Common myeloid progenitor, CD34-positive (primary cell): ENCODE data around the gene FHL2.

Source experiments
- CTCF ChIA-PET: fragments of 350-600 bp; sonication (Branson Sonifier 250); formaldehyde crosslinking; loops from one replicate; lab custom pipeline; 2021; ENCODE audit warnings: antibody characterized with exemption; lab: Charles Lee
- POLR2A ChIA-PET: fragments of 350-600 bp; sonication (Branson Sonifier 250); formaldehyde crosslinking; loops from one replicate; lab custom pipeline; 2021; ENCODE audit warnings: antibody characterized with exemption; lab: Charles Lee
- DNase-seq, 3 donors: peaks; one replicate each; pipeline versions ENCODE4 v3.0.0 to v3.0.0-alpha.2; 2013
- H3K27ac ChIP-seq, 2 experiments: 1 replicate in 1 of 2; 2 replicates in 1 of 2; pipeline ENCODE4 v1.7.0; 2013; ENCODE audit warnings: inconsistent platforms in 2 of 2, low read length in 2 of 2, mild to moderate bottlenecking in 2 of 2, low read depth in 1 of 2, moderate library complexity in 1 of 2; ENCODE audit not compliant: severe bottlenecking in 2 of 2, insufficient read depth in 1 of 2, poor library complexity in 1 of 2
- H3K27me3 ChIP-seq, 5 experiments: replicated peaks in 2 of 5; 1 replicate in 3 of 5; 2 replicates in 2 of 5; pipeline versions ENCODE4 v1.6.1 to v1.7.0; 2013; ENCODE audit warnings: low read length in 4 of 5, mild to moderate bottlenecking in 2 of 5, moderate library complexity in 2 of 5, inconsistent platforms in 1 of 5; ENCODE audit not compliant: insufficient read depth in 5 of 5, control insufficient read depth in 4 of 5
- H3K36me3 ChIP-seq, 4 experiments: 1 replicate in 2 of 4; 2 replicates in 2 of 4; pipeline versions ENCODE4 v1.6.1 to v1.7.0; 2013; ENCODE audit warnings: low read length in 3 of 4, control low read depth in 1 of 4, mild to moderate bottlenecking in 1 of 4; ENCODE audit not compliant: control insufficient read depth in 4 of 4, insufficient read depth in 4 of 4
- H3K4me1 ChIP-seq, 4 experiments: 1 replicate in 3 of 4; 2 replicates in 1 of 4; pipeline versions ENCODE4 v1.6.1 to v1.7.1; 2013; ENCODE audit warnings: low read length in 3 of 4, mild to moderate bottlenecking in 3 of 4, control low read depth in 1 of 4, inconsistent platforms in 1 of 4, moderate library complexity in 1 of 4; ENCODE audit not compliant: control insufficient read depth in 4 of 4, insufficient read depth in 4 of 4; ENCODE audit errors: control extremely low read depth in 1 of 4
- H3K4me3 ChIP-seq, 7 experiments: 1 replicate in 4 of 7; 2 replicates in 3 of 7; pipeline versions ENCODE4 v1.5.1 to v1.7.0; 2013; ENCODE audit warnings: mild to moderate bottlenecking in 7 of 7, low read length in 6 of 7, moderate library complexity in 6 of 7, inconsistent platforms in 2 of 7, low read depth in 2 of 7, control low read depth in 1 of 7; ENCODE audit not compliant: insufficient read depth in 4 of 7, control insufficient read depth in 1 of 7; ENCODE audit errors: extremely low read depth in 1 of 7
- H3K9me3 ChIP-seq, 5 experiments: 1 replicate in 4 of 5; 2 replicates in 1 of 5; pipeline versions ENCODE4 v1.6.1 to v1.7.1; 2013; ENCODE audit warnings: low read length in 4 of 5, mild to moderate bottlenecking in 2 of 5, inconsistent platforms in 1 of 5, low read depth in 1 of 5, moderate library complexity in 1 of 5; ENCODE audit not compliant: control insufficient read depth in 4 of 5, insufficient read depth in 2 of 5; ENCODE audit errors: control extremely low read depth in 1 of 5
- WGBS: methylation state at CpG from one replicate; pipeline ENCODE4 v1.1.5; 2013; ENCODE audit not compliant: insufficient coverage; 5-methylcytosine and 5-hydroxymethylcytosine counted together

The FHL2 gene

GRCh38 chr2:105369777-105370690 is 28.8 kb downstream of the FHL2 start:
- ChIA-PET CTCF (interaction anchor here (0.6 to 8.4 kb wide), 21 partner anchors 20 to 177 kb away, joined by 3 to 149 read pairs (median 4); partner anchors contain the start of gene FHL2), POLR2A (no interaction called here)
- Histone ChIP-seq H3K4me1 (peaks cover 0 to 6% (median 0%) of the 10 kb centered on the region in 4 experiments), H3K36me3 (peaks cover 0 to 30% (median 12%) of the 10 kb centered on the region in 4 experiments), H3K4me3 (no peak overlapping the region), H3K27ac (no peak overlapping the region), H3K27me3 (no peaks in the 10 kb centered on the region), H3K9me3 (no peaks in the 10 kb centered on the region)
- whole genome bisulfite sequencing, result 49% methylated on average over 26 of the region's 30 CpGs
- peak; percentile 88 to 95 (median 93) for DNase-seq

DNA sequence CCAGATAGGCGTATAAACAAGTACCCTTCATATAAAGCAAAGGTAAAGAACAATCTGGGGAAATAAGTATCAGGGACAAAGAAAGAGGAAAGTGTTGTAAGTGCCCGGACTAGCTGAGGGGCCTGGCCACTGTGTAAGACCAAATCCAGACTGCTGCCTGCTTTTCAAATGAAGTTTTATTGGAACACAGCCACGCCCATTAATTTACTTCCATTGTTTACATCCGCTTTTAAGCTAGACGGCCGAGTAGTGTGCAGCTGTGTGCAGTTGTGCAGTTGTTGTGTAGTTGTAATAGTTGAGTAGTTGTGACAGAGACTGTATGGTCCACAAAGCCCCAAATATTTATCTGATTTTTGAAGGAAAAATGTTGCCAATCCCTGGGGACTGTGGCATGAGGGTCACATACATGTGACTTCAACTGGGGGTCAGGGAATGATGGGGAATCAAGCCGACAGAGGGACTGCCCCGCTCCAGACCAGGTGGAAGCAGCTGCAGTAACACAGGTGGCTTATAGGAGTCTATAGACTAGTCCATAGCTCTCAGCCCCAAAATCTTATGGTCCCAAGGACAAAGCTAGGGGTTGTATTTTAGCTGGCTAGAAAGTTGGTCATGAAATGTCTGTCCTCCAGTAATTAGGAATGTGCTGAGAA is 30.0 kb downstream of the FHL2 start:
- POLR2A ChIA-PET, result no interaction called here
- no peak for DNase-seq
- Histone ChIP-seq H3K4me1 (peaks cover 0 to 6% (median under 1%) of the 10 kb centered on the region in 4 experiments), H3K27me3 (no peaks in the 10 kb centered on the region), H3K27ac (no peak overlapping the region), H3K9me3 (no peaks in the 10 kb centered on the region), H3K36me3 (peaks cover 0 to 25% (median 13%) of the 10 kb centered on the region in 4 experiments), H3K4me3 (no peak overlapping the region)
- CTCF ChIA-PET, result interaction anchor here (0.8 to 8.4 kb wide), 20 partner anchors 9 to 178 kb away, joined by 3 to 149 read pairs (median 4); partner anchors contain the start of gene FHL2
- WGBS, result 100% methylated on average over 5 of the region's 8 CpGs

DNA sequence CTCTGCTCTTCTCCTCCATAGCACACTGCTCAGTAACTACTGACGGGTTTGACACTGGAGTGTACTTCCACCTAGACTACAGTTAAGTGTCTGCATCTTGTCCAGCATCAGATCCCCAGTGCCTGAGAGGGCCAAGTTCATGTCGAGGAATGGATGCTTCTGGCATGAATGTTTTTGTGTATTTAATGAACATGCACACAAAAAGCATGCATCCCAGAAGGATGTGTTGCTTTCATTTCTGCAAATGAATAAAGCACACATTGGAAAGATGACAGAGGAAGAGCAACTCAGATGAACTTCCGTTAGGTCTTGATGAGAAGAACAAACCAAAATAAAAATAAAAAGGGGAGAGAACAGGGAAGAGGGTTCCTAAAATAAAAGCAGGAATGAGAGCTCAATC is 33.6 kb downstream of the FHL2 start:
- ChIA-PET CTCF (interaction anchor here (0.6 to 8.4 kb wide), 5 partner anchors 17 to 417 kb away, joined by 4 to 149 read pairs (median 5); no protein-coding TSS in a partner anchor), POLR2A (no interaction called here)
- 93% methylated on average over 2 of the region's 3 CpGs for WGBS
- Histone ChIP-seq H3K4me1 (peaks cover 10 to 39% (median 31%) of the 10 kb centered on the region in 4 experiments), H3K9me3 (no peaks in the 10 kb centered on the region), H3K4me3 (no peak overlapping the region), H3K27ac (no peak overlapping the region), H3K36me3 (peaks cover 2 to 14% (median 9%) of the 10 kb centered on the region in 4 experiments), H3K27me3 (no peaks in the 10 kb centered on the region)
- no peak for DNase-seq

DNA sequence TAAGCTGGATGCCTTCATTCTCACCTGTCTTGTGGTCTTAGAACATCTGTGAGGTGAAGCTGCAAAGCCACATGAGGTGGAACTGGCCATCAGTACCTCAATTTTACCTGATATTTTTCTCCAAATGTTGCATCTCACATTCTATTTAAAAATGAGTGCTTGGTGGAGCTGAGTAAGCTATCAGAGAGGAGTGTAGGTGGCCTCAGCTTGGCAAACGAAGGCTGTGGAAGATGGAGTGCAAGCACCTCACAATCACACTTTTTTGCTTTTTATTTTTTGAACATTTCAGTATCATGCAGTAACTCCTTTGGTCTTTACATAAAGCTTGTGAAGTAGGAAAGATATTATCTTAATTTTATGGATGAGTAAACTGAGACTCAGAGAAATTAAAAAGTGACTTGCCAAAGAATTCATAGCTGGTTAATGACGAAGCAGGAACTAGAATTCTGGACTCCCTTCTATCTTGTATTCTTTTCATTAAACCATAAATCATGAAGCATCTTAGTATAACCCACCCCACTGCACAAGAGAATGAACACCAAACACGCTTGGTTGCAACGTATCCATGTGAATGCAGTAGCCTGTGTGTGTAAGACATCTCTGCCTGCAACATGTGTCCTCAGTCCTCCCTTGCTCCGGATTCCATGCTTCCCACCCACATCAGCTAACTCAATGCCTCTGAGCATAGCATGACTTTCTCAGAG is 34.3 kb downstream of the FHL2 start:
- Histone ChIP-seq H3K27ac (no peak overlapping the region), H3K36me3 (peaks cover 2 to 17% (median 11%) of the 10 kb centered on the region in 4 experiments), H3K27me3 (no peaks in the 10 kb centered on the region), H3K4me1 (peaks cover 10 to 34% (median 31%) of the 10 kb centered on the region in 4 experiments), H3K4me3 (no peak overlapping the region), H3K9me3 (no peaks in the 10 kb centered on the region)
- WGBS, result 100% methylated on average over 3 of the region's 5 CpGs
- CTCF ChIA-PET, result interaction anchor here (0.6 to 8.4 kb wide), 12 partner anchors 17 to 418 kb away, joined by 3 to 149 read pairs (median 4); no protein-coding TSS in a partner anchor
- no peak for DNase-seq
- POLR2A ChIA-PET, result no interaction called here

DNA sequence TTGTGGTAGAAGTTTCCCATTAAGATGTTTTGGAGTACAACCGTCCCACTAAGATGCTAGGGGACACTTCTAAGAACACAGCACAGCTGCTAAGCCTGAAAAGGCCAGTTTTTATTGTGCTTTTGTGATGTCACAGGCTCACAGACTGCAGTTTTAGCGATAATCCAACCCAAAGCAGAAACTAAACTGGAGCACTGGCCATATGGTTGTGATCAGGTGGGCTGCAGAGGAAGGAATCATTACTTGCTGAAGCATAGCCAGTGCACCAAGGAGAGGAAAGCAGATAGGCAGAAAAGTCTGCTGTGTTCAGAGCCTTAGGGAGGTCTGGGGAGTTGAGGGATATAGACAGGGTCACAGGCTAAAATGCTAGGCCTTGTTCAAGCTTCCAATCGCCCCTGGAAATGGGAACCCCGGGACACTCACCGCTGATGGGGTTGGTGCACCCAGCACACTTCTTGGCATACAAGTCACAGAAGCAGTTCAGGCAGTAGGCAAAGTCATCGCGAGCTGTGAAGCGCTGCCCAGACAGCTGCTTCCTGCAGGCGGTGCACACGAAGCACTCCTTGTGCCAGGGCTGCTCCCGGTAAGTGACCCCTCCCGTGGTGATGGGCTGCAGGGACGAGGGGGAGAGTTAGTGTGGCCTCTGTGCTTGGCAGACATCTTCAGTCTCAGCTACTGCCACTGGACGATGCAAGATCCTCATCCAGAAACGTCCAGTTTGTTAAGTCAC is 35.8 kb downstream of the FHL2 start:
- Histone ChIP-seq H3K36me3 (peaks cover 2 to 30% (median 20%) of the 10 kb centered on the region in 4 experiments), H3K9me3 (no peaks in the 10 kb centered on the region), H3K27ac (no peak overlapping the region), H3K27me3 (no peaks in the 10 kb centered on the region), H3K4me3 (peak overlapping the region in 1 of 7 experiments; percentile 29), H3K4me1 (peaks cover 10 to 33% (median 31%) of the 10 kb centered on the region in 4 experiments)
- ChIA-PET CTCF (interaction anchor here (1.2 to 8.4 kb wide), 9 partner anchors 15 to 184 kb away, joined by 3 to 149 read pairs (median 5); no protein-coding TSS in a partner anchor), POLR2A (interaction anchor here (1.0 kb wide), 1 partner anchor 32 kb away, joined by 4 read pairs; no protein-coding TSS in a partner anchor)
- 13% methylated on average over 15 of the region's 15 CpGs for WGBS
- DNase-seq, result peak in 2 of 3 donors; percentile 72 to 81
